C4-2B (cell line): Measurements from ENCODE around the gene ARHGAP18.

Source experiments
- ZFX ChIP-seq: fragments of 450-650 bp; IDR thresholded peaks from 2 replicates; pipeline ENCODE4 v1.6.1; 2017
- TF ChIP-seq, protein P1 (sequence below): fragments of 450-650 bp; conservative IDR thresholded peaks from 2 replicates; pipeline ENCODE4 v1.5.1; 2017; ENCODE audit warnings: mild to moderate bottlenecking

GRCh38 chr6:129576456-129576855 is 133.5 kb downstream of the ARHGAP18 start:
- TF ChIP-seq, protein P1, sequence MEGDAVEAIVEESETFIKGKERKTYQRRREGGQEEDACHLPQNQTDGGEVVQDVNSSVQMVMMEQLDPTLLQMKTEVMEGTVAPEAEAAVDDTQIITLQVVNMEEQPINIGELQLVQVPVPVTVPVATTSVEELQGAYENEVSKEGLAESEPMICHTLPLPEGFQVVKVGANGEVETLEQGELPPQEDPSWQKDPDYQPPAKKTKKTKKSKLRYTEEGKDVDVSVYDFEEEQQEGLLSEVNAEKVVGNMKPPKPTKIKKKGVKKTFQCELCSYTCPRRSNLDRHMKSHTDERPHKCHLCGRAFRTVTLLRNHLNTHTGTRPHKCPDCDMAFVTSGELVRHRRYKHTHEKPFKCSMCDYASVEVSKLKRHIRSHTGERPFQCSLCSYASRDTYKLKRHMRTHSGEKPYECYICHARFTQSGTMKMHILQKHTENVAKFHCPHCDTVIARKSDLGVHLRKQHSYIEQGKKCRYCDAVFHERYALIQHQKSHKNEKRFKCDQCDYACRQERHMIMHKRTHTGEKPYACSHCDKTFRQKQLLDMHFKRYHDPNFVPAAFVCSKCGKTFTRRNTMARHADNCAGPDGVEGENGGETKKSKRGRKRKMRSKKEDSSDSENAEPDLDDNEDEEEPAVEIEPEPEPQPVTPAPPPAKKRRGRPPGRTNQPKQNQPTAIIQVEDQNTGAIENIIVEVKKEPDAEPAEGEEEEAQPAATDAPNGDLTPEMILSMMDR = no peak
- no peak for TF ChIP-seq ZFX
